Measurements from ENCODE around the gene DCLK2.
A peak's percentile ranks its signal among the peaks of the same experiment; 100 is the strongest.
"Not testable (repeated sequence)": the region's sequence is repeated elsewhere in the genome, so short reads cannot be mapped to it uniquely, and the experiment has no call there.

DCLK2 gene

DNA sequence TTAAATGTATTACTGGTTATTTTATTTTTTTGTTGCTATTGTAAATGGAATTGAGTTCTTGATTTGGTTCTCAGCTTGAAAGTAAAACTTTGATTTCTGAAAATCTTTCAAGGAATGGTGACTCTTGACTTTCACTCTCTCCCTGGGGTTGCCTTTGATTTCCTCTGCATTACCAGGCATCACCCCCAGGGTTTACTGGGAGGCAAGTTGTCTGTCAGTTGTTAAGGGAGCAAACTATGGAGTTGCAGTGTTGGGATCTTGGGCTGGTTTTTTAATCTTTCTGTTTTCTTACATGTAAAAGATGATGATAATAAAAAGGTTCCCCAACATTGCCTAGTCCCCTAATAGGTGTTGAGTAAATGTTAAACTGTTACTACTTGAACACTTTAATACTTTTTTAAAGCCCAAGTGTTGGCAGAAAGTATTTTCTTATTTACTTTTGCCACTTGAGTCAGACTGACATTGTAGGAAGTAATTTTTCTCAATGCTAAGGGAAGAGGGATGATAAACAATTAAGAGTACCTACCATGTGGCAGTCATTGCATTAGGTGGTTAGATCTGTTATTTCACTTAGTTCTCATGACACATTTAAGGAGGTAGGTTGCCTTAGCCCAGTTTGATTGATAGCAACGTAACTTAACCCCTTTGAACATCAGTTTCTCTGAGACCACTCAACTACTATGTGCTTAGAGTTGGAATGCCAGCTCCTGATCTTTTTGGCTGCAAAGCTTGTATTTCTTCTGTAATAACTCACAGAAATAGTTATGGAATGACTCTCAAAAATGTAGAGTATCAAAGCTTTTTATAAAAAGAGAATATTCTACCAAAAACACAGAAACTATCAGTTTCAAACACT lies 67.1 kb downstream of the DCLK2 start:
- DNase-seq = no peak

DNA sequence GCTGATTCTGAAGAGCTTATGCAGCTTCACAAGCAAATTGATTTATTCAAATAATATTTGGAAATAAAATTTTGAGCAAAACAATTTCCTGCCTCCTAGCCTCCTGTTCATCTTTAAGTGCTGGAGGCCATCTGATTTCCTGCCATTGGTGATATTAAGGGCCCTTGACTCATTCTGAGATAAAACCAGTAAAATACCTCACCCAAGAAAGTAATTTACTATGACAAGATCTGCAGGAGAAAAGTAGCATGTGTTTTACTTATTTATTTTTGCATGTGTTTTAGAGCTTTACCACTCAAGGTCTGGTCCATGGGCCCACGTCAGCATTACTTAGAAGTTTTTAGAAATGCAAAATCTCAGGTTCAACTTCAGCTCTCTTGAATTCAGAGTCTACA lies 67.7 kb downstream of the DCLK2 start:
- DNase-seq = no peak

DNA sequence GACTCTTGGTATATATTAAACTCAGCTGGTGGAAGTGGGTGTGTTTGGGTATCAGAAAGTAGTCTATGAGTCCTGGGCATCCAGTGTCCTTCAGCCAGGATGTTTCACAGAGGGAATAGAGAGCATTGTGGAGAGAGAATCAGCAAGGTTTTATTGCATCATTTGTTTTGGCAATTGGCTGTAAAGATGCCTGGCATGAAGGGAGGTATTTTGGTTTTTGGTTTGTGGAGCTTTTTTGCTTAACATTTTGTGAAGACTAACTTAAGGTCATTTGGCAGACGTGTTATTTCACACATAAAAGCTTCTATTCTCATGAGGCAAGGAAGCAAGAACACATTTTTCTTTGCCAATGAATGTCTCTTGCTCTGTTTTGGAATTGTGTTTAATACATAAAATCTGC lies 71.1 kb downstream of the DCLK2 start:
- DNase-seq = peak in 1 of 56 donors; percentile 11

DNA sequence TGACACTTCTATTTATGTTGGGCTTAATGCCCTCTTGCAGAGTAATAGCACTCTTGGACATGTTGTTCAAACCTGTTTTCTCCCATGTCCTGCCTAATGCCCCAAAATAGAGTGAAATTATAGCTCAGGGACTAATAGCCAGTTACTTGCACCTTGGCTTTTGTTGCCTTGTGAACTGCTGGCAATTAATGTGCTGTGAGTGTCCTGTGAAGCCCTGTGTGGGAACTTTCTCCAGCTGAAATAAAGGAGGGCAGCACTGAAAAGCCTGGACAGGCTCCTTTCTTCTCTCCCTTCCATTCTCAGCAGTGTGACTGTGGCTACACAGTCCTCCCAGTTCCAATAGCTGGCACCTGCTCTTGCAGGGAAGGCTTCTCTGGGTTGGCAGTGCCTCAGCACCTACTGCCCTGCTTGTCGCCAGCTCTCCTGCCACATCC lies 72.4 kb downstream of the DCLK2 start:
- peak in 38 of 56 donors; percentile 9 to 77 (median 35) for DNase-seq

DNA sequence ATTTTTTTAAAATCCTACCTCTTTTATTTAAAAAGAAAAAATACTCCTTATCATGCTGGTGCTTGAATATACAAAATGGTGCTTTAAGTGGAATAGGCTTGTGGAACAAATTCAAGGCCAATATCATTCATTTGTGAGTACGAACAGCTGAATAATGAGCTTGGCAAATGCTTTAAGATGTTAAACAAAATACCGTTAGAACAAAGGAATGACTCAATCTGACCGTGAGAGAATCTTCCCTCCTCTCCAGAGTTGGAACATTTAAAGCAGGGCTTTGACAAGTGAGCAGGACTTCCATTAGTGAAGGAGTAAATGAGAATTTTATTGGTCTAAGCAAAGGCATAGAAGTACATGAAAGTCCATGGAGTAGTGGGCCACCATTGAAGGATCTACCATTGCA lies 74.5 kb downstream of the DCLK2 start:
- no peak for DNase-seq

DNA sequence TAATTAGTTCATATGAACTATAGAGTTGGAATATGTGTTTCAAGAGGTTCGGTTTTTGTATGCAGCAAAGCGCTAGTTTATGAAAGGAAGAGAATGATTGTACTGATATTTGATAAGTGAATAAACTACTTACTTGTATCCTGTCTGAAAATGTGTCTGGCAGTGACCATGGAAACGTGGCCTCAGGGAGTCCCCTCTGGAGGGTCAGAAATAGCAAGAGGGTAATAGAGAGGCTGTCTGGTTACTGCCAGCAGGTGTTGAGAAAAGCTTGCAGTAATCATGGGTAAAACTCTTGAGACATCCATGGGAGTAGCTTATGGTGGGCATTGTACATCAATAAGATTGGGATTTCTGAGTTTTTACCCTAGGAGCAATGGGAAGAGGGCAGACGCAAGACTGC lies 77.1 kb downstream of the DCLK2 start:
- no peak for DNase-seq

DNA sequence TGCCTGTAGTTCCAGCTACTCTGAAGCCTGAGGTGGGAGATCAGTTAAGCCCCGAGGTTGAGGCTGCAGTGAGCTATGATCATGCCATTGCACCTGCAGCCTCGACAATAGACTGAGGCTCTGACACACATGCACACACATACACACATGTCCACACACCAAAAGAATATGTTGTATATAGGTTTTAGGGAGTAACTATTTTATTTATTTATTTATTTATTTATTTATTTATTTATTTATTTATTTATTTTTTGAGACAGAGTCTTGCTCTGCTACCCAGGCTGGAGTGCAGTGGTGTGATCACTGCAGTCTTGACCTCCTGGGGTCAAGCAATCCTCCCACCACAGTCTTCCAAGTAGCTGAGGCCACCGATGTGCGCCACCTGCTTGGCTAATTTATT lies 78.3 kb downstream of the DCLK2 start:
- no peak for DNase-seq

DNA sequence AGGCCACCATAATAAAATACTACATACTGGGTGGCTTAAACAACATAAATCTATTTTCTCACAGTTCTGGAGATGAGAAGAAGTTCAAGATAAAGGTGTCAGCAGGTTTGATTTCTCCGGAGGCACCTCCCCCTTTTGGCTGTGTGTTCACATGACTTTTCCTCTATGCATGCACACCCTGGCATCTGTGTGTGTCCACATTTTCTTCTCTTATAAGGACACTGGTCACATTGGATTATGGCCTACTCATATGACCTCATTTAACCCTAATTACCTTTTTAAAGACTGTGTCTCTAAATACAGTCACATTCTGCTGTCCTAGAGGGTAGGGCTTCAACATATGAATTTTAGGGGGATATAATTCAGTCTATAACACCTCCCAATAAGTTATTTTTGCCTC lies 79.8 kb downstream of the DCLK2 start:
- no peak for DNase-seq

DNA sequence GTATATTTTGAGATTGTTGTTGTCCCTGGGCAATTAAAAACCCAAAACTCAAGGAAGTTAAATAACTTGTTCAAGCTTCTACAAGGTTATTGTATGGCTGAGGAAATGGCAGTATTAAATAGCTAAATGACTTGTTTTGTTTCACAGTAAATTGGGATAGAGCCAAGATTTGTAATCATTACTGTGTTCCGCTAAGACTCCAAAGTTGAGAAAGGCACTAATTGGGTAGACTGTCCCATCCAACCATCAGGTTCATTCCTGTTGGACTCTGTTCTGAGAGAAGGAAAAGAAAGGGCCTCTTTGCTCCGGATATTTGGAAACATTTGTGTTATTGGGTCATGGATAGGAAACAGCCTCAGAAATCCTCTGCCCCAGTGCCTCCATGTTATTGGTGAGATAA lies 82.2 kb downstream of the DCLK2 start:
- DNase-seq = no peak

DNA sequence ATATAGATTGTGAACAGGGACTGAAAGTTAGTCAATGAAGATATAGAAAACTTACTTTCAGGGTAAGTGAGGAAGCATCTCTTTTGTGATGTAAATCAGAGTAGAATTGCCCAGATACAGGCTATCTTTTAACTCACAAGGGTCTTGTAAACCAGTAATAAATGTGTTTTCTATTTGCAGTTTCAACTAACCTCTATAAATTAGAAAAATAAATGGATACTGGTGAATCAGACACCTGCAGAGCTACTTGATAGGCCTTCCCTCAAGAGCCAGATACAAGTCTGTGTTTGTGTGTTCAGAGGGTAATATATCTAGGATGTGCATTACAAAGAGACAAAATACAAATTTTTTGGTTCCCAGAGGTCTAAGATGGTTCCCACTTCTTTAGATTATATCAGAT lies 82.9 kb downstream of the DCLK2 start:
- no peak for DNase-seq

DNA sequence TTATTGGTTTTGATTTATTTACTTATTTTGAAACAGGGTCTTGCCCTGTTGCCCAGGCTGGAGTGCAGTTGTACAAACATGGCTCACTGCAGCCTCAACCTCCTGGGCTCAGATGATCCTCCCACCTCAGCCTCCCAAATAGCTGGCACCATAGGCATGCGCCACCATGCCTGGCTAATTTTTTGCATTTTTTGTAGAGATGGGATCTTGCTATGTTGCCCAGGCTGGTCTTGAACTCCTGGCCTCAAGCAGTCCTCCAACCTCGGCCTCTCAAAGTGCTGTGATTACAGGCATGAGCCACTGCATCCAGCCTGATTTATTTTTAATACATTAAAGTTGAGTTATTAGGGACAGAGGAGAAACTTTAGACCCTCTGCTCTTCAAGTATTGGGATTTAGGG lies 83.8 kb downstream of the DCLK2 start:
- DNase-seq = not testable (repeated sequence)

DNA sequence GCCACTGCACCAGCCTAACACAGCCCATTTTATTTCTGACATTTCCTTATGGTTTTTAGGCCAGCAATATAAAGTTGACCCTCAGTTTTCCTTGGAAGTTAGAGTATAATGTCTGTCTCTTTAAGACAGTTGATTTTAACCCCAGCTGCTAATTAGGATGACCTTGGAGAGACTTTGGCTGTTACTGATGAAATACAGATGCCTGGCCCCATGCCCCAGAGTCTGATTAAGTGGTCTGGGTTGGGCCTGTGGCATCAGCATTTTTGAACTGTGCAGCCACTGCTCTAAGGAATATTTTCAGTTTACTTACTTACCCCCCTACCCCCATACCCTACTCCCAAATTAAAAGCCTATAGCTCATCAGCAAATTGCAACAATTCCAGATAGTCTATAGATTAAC lies 85.8 kb downstream of the DCLK2 start:
- DNase-seq = no peak

DNA sequence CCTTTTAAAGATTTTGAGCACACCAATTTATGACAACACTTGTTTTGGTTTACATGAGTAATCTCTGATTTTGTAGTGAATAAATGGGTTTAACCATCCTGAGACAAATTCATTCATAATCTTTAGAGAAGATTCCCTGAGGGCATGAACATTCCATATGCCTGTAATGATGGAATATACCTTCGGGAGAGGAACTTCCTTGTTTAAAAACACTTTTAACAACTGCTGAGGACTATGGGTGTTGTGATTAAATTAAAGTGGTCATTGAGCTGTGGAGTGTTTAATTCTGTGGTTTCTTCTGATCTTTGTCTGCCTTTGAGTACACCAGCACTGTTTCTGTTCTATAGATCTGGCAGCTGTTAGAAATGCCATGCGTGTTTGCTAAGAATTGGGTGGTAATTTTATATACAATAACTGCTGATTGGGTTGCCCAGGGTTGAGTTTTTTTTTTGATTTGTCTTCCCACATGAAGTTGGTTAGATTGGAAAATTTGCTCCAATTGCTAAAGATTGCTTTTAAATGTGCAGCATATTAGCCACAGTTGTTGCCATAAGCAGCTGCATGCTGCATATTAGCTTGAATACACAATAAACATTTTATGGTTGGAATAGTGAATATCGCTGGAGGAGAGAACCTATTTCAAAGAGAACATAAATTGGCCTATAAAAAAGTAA lies 86.8 kb downstream of the DCLK2 start:
- DNase-seq = no peak

DNA sequence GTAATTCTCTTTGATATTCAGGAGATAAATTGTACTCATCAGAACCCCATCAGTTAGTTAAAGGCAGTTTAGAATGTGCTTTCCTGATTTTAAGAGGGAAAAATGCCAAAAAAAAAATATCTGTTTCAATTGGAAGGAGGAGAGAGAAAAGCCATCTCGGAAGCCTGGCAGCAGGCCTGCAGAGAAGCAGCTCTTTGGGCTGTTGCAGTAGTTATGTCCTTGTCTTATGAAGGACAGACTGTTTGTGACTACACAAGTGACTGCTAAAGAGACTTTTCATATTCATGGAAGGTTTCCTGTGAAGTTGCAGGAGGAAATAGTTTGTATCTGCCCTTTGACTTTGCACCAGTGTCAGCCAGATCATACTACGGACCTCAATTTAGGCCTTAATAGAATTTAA lies 88.8 kb downstream of the DCLK2 start:
- no peak for DNase-seq

DNA sequence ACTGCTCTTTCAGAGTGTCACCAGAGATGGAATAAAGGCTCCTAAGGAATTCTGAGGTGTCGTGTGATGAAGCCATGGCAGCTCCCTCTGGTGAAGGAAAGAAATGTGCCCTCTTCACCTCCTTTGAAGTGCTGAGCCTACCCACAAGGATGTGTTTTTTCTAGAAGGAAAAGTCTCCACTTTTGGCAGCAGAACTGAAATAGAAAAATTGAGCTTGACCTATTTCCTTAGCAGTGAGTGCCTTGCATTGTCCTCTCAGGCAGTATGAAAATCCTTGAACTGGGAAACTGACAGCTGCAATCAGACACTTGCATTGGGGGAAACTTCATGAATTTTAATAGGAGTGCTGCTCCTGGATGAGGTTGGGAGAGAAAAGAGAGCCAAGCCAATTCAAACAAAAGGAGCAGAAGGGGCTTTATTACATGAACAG lies 95.2 kb downstream of the DCLK2 start:
- DNase-seq = peak in 6 of 56 donors; percentile 6 to 43 (median 24)

DNA sequence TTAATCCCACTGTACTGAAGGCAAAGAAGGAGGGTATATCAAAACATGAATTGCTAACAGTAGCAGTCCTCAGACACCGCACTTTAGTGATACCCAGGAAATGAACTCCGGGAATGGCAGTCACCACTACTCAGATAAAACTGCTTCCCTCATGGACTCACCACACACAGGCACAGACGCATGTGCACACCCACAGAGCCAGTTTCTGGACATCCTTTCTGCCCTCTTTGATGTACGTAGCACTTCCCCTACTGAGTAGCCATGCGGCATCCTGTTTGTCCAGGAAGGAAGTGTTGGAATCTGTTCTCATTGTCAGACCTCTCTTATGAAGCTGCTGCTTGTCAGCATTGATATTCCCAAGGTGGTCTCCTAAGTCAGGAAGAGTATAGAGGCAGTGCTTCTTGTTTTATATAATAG lies 95.7 kb downstream of the DCLK2 start:
- DNase-seq = peak in 1 of 56 donors; percentile 12

DNA sequence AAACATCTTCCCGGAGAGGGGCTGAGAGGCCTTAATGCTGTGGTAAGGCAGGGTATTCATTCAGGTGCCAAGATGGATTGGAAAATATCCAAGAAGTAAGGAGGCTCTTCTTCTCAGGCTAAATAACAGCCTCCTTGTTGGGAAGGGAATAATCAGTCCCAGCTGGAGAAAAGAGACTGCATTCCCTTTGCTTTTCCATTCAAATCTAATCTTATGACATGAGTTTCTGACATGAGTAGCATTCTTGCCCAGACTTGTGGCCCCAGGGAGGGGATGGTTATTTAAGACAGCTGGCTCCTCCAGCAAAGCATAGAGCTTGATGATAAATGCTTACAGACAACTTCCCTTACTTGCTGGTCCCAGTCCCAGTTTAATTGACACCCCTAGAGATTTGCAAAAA lies 98.3 kb downstream of the DCLK2 start:
- no peak for DNase-seq

DNA sequence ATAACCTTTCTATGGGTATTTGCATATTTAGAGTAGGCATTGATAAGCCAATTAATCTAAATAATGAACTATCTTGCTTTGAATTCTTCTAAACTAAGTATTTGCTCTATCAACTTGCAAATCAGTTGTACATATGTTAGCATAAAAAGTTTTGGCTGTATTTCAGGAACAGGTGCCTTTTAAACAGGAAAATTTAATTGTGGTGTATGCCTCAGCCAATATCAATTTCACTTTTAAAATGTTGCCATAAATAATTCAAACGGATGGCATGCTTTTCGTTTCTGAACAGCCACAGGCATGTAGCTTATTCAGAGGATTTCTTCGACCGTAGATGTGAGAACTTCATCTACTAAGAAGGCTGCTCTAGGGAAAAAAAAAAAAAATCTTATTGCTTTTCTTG lies 99.9 kb downstream of the DCLK2 start:
- no peak for DNase-seq

DNA sequence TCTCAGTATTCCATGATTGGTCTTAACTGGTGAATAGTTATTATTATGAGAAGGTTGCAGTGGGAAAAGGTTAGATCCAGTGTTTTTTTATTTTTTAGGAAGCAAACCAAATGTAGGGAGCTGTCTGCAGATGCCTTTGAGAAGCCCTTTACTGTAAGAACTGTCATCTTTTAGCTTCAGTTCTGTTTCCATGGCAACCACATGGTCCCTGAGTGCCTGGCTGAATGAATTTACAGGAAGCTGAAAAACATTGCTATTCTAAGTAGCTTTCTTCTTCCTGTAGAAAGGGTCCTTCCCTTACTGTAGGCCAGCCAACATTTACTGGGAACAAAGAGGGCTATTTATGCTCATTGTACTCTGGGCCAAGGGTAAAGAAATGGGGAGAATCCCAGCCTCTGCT lies 103.3 kb downstream of the DCLK2 start:
- DNase-seq = peak in 18 of 56 donors; percentile 3 to 58 (median 16)

DNA sequence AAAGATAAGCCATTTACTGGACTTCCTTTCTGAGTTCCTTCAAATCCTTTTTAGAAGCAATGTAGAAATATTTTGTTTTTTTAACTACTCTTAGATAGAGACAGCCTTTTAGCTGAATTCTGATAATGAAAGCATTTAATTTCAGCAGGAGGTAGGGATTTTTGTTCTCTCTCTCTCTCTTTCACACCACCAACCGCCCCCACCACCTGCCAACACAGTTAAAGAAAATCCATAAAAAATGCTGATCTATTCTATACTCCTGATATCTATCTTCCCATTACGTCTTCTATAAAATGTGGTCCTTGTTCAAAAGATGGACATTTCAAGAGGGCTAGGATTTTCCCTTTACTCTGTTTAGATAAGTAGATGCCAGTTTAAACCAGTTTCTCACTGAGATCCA lies 104.5 kb downstream of the DCLK2 start:
- DNase-seq = peak in 4 of 56 donors; percentile 4 to 16 (median 8)

DNA sequence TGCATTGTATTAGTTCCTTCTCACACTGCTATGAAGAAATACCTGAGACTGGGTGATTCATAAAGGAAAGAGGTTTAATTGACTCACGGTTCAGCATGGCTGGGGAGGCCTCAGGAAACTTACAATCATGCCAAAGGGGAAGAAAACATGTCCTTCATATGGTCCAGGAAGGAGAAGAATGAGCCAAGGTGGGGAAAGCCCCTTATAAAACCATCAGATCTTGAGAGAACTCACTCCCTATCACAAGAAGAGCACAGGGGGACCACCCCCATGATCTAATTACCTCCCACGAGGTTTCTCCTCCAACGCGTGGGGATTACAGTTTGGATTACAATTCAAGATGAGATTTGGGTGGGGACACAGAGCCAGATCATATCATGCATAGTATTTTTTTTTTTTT lies 106.8 kb downstream of the DCLK2 start:
- DNase-seq = not testable (repeated sequence)

DNA sequence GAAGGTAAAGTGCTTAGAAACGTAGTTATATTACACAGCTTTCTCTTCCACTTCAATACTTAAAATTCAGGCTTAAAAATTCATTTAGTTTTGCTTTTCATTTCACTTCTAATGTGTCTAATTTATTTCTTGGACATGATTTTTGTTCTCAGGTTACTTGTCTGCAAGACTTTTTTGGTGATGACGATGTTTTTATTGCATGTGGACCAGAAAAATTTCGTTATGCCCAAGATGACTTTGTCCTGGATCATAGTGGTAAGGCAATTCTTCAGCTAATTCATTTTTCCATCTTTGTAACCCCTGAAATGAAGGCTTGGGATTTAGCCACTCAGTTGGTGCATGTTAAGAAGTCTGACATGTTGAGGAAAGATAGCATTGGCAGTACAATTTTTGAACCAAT lies 114.7 kb downstream of the DCLK2 start:
- no peak for DNase-seq

DNA sequence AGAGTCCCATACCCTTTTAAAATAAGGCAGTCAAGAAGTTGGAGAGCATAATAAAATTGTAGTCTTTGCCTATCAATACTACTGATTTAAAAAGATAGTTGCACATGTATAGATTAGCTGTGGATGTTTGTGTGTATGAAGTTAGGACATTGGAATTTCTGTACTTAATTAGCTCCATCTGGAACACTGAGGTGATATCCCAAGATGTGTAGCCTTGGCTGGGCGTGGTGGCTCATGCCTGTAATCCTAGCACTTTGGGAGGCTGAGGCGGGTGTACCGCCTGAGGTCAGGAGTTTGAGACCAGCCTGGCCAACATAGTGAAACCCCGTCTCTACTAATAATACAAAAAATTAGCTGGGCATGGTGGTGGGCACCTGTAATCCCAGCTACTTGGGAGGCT lies 119.0 kb downstream of the DCLK2 start:
- DNase-seq = not testable (repeated sequence)
